ENCODE results near the gene POU1F1.

Gene POU1F1

DNA sequence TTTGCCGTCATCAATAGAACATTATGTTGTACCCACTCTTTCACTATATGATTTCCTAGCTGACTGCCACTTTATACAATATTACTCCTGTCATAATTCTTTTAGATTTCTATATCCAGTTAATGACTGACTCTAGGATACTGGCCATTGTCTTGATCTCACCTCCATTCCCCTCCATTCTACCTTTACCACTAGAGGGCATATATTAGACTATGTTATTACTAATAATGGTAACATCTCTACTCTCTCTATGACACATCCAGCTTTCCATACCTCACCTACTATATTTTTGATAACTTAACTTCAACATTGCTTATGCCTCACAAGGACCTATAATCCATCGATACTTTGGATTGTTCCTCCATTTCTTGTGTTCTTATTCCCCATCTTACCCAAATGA is 31.4 kb upstream of the POU1F1 start:
- CTCF ChIA-PET: interaction anchor here (0.6 kb wide), 2 partner anchors 261 to 329 kb away, joined by 3 read pairs; no protein-coding TSS in a partner anchor
- POLR2A ChIA-PET: no interaction called here
- TF ChIP-seq ZBTB17 (tag by site-specific recombination; IDR thresholded peaks at IDR 0.05) (no peak), ATF2 (tag by site-specific recombination; IDR thresholded peaks at IDR 0.05; ENCODE audit: low read depth) (no peak), ZNF660 (tag by site-specific recombination; IDR thresholded peaks at IDR 0.05) (no peak), SCRT2 (tag by site-specific recombination; IDR thresholded peaks at IDR 0.05) (no peak), YY1 (tag by site-specific recombination; IDR thresholded peaks at IDR 0.05) (no peak), ZNF202 (tag by site-specific recombination; IDR thresholded peaks at IDR 0.05; ENCODE audit: borderline replicate concordance) (no peak), ZNF266 (tag by site-specific recombination; IDR thresholded peaks at IDR 0.05; ENCODE audit: low read depth) (no peak), AEBP2 (tag by site-specific recombination; IDR thresholded peaks at IDR 0.05; ENCODE audit: borderline replicate concordance) (no peak), TSHZ1 (tag by site-specific recombination; IDR thresholded peaks at IDR 0.05; ENCODE audit: borderline replicate concordance) (no peak), ZNF624 (tag by site-specific recombination; IDR thresholded peaks at IDR 0.05) (no peak), ZNF776 (tag by site-specific recombination; IDR thresholded peaks at IDR 0.05; ENCODE audit: borderline replicate concordance) (no peak), ZBTB8A (tag by site-specific recombination; IDR thresholded peaks at IDR 0.05) (no peak), KLF1 (tag by site-specific recombination; IDR thresholded peaks at IDR 0.05) (no peak), ZNF350 (tag by site-specific recombination; IDR thresholded peaks at IDR 0.05) (no peak), TCF7L2 (IDR thresholded peaks at IDR 0.05; ENCODE audit: borderline replicate concordance, low read depth, low read length) (no peak), ZNF555 (tag by site-specific recombination; conservative IDR thresholded peaks at IDR 0.05) (no peak), SCRT1 (tag by site-specific recombination; IDR thresholded peaks at IDR 0.05; ENCODE audit: borderline replicate concordance) (no peak)
- TF ChIP-seq, protein P1, sequence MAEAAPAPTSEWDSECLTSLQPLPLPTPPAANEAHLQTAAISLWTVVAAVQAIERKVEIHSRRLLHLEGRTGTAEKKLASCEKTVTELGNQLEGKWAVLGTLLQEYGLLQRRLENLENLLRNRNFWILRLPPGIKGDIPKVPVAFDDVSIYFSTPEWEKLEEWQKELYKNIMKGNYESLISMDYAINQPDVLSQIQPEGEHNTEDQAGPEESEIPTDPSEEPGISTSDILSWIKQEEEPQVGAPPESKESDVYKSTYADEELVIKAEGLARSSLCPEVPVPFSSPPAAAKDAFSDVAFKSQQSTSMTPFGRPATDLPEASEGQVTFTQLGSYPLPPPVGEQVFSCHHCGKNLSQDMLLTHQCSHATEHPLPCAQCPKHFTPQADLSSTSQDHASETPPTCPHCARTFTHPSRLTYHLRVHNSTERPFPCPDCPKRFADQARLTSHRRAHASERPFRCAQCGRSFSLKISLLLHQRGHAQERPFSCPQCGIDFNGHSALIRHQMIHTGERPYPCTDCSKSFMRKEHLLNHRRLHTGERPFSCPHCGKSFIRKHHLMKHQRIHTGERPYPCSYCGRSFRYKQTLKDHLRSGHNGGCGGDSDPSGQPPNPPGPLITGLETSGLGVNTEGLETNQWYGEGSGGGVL (tag by site-specific recombination; IDR thresholded peaks at IDR 0.05): no peak
- TF ChIP-seq, protein P2, sequence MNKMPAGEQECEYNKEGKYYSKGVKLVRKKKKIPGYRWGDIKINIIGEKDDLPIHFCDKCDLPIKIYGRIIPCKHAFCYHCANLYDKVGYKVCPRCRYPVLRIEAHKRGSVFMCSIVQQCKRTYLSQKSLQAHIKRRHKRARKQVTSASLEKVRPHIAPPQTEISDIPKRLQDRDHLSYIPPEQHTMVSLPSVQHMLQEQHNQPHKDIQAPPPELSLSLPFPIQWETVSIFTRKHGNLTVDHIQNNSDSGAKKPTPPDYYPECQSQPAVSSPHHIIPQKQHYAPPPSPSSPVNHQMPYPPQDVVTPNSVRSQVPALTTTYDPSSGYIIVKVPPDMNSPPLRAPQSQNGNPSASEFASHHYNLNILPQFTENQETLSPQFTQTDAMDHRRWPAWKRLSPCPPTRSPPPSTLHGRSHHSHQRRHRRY (tag by site-specific recombination; IDR thresholded peaks at IDR 0.05): no peak
- TF ChIP-seq, protein P3, sequence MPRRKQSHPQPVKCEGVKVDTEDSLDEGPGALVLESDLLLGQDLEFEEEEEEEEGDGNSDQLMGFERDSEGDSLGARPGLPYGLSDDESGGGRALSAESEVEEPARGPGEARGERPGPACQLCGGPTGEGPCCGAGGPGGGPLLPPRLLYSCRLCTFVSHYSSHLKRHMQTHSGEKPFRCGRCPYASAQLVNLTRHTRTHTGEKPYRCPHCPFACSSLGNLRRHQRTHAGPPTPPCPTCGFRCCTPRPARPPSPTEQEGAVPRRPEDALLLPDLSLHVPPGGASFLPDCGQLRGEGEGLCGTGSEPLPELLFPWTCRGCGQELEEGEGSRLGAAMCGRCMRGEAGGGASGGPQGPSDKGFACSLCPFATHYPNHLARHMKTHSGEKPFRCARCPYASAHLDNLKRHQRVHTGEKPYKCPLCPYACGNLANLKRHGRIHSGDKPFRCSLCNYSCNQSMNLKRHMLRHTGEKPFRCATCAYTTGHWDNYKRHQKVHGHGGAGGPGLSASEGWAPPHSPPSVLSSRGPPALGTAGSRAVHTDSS (tag by site-specific recombination; IDR thresholded peaks at IDR 0.05): no peak

More for the DNA sequence above, 31.4 kb upstream of the POU1F1 start:
- Histone ChIP-seq H3K36me3 (ENCODE audit: control insufficient read depth in 2 of 2, insufficient read depth in 1 of 2, low read length in 2 of 2) (no peaks in the 10 kb centered on the region), H3K4me3 (ENCODE audit: low read depth, low read length) (no peak overlapping the region), H3K4me1 (ENCODE audit: control insufficient read depth, insufficient read depth, low read length) (no peaks in the 10 kb centered on the region), H3K9me3 (ENCODE audit: control insufficient read depth, insufficient read depth, low read depth, low read length) (no peaks in the 10 kb centered on the region), H3K27ac (ENCODE audit: extremely low read depth, low read depth, low read length) (no peak overlapping the region)

All from HEK293 (cell line).